GM19240 (cell line): ENCODE data around the gene SETD9.

Source experiments
- DNase-seq: peaks from one replicate; pipeline ENCODE4 v3.0.0; 2011; ENCODE audit warnings: low spot score; ENCODE audit not compliant: insufficient read length

The SETD9 gene, protein sequence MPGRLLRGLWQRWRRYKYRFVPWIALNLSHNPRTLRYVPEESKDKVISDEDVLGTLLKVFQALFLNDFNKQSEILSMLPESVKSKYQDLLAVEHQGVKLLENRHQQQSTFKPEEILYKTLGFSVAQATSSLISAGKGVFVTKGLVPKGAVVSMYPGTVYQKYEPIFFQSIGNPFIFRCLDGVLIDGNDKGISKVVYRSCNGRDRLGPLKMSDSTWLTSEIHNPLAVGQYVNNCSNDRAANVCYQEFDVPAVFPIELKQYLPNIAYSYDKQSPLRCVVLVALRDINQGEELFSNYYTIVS

DNA sequence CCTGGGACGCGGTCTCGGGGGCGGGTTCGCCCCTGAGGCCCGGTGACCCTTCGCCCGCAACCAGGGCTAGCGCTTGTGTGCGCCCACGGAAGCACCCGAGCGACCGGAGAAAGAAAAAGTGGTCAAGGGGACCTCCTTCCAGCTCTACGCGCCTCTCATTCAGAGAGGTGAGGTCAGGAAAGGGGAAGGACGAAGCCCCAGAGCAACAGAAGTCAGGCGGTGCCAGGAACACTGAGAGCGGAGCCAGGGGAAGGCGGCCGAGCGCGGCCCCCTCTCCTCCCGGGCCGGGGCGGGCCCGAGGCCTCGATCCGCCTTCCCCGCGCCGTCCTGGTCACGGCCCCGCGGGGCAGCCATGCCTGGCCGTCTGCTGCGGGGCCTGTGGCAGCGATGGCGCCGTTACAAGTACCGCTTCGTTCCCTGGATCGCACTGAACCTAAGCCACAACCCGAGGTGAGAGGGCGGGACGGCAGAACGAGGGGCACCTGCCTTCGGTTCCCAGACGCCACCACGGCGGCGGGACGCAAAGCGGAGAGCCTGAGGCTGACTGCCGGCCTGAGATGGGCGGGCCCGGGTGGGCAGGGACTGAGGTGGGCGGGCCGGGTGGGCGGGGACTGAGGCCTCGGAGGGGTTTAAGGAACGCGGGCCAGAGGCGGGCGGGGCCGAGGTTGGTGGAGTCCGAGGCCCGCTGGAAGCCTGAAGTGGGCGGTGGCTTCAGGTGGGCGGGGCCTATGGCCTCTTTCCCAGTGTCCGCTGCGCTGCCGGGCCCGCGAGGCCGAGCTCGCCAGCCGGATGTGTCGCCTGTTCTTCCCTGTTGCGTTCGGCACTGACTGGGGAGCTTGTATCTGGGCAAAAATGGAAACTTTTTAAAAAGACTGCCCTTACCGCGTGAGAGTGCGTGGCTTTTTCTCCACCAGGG, at the start of gene SETD9:
Gene SETD9, plus strand, starts transcription at position 303 of the 916 bp plus-strand sequence. Its CDS starts 50 bp downstream, at position 353.
- peak; percentile 65 for DNase-seq

DNA sequence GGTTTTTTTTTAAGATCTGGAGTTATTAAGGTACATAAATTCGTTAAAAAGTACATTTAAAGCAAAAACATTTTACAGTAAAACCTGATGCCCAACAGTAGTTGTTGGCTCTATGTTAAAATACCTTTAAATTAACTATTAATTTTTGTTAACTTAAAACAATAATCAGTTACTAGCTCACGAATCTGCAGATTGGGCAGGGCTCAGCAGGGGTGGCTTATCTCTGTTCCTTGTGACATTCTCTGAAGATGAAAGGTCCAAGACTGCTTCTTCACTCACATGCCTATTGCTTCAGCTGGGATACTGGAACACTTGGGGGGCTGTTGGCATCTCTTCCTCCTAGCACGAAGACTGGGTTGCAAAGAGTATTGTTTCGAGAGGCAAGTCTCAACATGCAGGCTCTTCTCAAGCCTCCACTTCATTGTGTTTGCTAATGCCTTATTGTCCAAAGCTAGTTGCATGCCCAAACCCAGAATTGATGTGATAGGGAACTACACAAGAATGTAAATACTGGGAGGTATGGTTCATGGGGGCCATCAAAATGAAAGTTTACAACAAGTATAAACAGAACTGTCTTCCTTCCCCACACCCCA, 47.4 kb upstream of the SETD9 start:
- DNase-seq = no peak

DNA sequence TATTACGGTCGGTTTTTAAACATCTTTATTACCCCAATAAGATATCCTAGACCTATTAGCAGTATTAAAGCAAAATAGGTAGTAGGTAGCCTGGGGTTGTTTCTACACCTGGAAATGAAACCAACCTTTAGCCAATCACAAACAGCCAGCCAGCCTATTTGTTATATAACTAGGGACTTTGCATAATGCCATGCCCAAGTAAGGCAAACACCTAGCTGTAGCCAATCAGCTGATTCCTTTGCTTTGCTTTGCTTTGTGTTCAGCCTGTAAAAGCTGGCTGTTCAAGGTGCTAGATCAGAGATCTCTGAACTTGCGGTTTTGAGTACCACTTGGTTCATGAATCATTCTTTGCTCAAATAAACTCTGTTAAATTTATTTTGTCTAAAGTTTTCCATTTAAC, 46.5 kb upstream of the SETD9 start:
- no peak for DNase-seq

DNA sequence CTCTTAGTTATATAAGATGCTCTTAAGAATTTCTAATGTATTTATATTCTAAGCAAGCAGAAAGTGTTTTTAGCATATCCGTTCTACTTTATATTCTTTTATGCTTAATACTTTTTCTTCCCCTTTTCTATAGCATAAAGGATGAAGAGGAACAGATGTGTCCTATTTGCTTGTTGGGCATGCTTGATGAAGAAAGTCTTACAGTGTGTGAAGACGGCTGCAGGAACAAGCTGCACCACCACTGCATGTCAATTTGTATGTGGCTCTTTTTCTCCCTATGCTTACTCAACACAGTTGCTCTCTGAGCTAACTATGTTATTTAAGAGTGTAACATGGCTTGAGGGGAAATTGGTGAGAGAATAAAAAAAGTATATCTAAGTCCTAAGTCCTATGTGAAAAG, 37.6 kb upstream of the SETD9 start:
- no peak for DNase-seq

DNA sequence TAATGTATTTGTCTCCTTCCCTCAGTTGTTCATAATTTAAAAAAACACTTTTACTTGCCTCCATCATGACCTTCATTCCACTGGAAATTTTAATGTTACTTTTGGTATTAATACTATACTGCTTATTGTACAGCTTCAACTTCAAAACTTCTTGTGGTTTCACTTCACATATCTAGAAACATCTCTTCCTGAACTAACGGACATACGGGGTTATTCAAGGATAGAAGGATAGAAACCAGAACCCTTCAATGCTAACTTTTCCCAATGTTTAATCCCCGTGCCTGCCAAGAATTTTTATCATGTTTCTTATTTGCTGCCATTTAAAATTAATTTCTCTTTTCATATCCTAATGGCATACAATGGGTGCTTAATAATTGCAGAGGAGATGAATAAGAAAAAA, 36.3 kb upstream of the SETD9 start:
- DNase-seq = no peak

DNA sequence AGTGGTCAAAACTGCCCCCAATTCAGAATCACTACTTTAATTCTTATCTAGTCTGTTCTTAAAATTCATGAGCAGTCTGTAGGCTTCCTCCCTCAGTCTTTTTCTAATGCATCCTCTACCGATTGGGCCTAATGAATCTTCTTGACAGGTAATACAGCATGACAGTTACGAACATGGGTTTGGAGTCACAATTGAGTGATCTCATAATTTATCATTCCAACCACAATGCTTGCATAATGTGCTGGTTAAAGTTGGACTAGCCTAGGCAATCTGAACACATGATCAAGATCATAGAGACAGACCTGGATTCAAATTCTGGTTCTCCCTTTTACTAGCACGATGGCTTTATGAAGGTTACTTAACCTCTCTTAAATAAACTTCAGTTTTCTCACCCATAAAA, 33.1 kb upstream of the SETD9 start:
- DNase-seq = no peak

DNA sequence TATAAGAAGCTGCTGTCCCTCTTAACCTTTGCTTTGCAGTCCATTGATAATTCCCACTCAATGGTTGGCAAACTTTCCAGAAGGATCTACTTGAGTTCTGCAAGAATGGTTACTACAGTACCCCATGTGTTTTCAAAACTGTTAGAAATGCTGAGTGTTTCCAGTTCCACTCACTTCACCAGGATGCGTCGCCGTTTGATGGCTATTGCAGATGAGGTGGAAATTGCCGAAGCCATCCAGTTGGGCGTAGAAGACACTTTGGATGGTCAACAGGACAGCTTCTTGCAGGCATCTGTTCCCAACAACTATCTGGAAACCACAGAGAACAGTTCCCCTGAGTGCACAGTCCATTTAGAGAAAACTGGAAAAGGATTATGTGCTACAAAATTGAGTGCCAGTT, 27.8 kb upstream of the SETD9 start:
- no peak for DNase-seq

DNA sequence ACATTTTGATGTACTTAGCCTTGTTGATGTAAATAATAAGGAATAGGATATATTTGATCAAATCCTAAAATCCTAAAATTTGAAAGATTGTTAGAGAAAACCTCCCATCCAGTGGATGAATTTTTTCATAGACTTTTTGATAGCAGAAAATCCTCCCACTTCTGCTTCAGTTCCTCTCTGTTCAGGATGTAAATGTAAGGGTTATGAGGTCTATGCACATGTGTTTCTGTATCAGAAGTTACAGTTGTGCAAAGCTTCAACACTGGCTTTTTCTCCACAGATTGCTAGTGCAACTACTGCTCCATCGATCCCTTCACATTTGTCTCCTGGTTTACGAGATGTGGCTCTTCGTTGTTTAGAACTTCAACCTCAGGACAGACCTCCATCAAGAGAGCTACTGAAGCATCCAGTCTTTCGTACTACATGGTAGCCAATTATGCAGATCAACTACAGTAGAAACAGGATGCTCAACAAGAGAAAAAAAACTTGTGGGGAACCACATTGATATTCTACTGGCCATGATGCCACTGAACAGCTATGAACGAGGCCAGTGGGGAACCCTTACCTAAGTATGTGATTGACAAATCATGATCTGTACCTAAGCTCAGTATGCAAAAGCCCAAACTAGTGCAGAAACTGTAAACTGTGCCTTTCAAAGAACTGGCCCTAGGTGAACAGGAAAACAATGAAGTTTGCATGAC, 16.0 kb upstream of the SETD9 start:
- DNase-seq = no peak

DNA sequence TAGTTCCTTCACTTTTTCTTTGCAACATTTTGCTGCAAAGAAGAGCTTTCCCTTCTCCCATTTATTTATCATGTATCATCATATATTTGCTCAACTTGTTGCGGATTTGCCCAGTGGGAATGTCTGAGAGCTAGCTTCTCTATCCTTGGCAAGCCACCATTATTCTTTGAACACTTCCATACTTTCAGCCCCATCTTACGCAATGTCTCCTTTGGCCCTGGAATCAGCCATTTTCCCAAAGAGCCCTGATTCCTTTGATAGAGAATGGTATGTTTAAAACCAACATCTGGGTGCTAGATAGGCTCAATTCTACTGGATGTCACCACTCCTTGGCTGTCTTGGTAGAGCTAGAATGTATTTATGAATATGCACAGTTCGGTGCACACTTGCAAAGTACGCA, 12.6 kb upstream of the SETD9 start:
- DNase-seq = no peak

DNA sequence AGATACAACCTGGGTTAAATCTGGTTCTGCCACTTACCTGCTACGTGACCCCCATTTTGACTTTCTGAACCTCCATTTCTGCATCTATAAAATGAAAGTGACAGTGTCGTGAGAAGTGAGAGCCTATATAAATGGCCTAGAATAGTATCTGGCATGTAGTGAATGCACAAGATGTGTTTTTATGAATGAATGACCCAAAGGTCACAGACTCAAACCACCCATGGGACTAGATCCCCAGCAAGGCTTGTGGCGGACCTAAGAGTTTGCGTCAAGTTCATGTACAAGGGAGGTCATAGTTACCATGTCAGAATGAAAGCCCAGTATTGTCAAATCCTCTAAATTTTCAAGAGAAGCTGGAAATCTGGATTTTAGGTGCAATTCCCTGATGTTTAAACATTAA, 11.2 kb upstream of the SETD9 start:
- DNase-seq = no peak

DNA sequence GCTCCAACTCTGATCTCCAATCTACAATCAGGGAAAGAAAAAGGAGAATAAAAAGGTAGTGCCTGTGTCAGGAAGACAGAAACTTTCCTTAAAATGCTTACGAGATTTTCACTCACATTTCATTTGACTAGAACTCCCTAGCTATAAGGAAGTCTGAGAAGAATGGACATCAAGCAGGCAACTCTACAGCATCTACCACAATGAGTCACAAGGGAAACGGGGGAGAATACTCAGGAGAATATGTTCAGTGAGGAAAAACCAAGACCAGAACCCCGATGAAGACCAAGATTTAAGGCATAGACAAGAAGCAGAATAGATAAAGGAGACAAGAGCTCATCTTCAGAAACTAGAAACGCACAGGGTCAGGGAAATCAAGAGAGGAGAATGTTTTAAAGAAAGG, 9.0 kb upstream of the SETD9 start:
- DNase-seq = no peak

DNA sequence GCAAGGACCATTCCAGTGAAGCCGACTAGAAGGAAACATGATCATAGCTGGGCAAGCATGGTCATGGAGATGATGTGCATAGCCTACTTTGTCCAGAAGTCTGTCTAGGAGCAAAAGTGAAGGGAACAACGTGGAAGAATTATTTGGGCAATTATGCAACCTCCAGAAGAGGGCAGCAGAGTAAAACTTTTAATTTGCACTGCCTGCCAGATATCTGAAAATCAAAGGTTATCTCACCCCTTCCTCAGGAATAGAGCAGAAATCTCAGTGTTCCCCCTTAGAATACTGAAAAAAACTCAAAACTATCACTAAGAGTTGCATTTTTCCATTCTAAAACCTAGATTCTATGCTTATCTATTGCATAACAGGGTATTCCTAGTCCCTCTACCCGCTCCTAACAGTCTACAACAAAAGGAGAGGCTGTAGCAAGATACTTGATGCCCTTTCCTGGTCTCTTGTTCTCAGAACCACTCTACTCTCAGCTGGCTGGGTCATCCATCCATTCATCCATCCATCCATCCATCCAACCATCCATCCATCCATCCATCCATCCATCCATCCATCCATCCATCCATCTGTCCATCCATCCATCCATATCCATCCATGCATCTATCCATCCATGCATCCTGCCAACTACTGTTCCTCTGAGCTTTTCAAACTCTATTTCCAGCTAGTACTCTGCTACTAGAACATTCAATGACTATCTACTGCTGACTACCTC, 8.4 kb upstream of the SETD9 start:
- DNase-seq = no peak

DNA sequence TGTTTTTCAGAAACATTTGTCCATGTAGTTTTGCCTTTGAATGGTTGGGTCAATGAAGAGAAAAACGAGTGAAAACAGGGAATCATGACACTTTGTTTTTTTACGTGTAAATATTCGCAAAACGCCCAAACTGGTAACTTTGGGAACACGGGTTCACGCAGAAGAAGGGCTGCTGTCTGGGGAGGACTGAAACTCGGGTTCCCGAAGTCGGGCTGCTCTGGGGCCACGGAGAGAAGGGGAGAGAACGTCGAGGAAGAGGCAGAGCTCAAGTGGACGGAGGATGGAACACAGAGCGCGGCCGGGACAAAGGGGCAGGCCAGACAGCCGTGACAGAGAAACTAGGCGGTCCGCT, 478 bp upstream of the SETD9 start:
- no peak for DNase-seq

DNA sequence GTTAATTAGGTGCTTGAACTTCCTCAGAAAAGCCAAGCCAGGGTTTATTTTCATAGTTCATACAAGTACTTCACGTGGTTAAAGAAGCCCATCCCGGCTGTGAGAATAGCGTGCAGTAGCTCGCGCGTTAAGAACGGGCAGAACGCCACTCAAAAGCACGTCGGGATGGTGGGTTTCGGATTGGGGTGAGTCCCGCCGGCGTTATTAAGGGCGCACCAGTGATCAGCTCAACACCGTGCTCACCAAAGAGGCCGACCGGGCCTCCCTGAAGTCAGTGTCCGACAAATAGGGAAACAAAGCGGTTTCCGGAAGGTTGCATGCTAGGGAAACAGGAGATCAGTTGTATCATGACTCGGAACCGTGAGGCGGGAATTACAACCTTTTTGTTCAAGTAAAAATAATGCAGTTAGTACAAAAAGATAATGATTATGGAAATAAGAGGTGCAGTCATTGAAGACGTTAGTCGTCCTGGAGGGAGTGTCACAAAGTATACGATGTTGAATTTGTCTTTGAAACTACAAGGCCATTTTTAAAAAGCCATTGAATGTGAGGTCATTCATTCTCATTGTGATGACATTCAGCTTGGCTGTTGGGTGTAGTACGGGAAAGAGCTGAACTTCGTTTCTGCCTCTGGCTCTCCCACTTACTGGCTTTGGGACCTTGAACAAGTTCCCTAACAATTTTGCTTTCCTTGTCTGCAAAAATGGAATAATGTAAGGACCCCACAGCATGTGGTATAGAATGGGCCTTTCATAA, 992 bp downstream of the SETD9 start:
- no peak for DNase-seq

DNA sequence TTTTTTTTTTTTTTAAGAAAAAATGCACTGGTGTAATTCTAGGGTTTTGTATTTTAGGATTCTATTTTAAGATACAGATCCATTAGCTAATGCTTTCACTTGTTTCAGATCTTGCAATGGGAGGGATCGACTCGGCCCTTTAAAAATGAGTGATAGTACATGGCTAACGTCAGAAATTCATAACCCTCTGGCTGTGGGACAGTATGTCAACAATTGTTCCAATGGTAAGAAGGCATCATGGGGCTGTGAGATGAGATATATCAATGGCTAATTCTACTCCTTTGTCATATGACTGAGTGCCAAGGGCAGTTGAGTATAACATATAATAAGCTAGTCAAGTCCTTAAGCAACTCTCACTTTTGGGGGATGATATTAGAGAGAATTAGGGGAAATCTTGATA, 4.4 kb downstream of the SETD9 start:
- no peak for DNase-seq

DNA sequence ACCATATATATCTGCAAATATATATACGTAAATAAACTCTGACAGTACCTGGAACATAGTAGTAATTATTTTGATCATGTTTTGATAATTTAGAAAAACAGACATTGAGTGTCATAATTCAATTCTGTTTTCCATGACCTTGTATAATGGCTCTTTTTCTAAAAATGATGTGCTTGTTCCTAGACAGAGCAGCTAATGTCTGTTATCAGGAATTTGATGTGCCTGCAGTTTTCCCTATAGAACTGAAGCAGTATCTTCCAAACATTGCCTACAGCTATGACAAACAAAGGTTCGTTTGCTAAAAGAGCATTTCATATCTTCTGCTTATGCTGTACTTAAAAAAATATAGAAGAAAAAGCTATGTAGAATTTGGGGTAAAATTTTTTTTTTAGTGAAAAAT, 5.3 kb downstream of the SETD9 start:
- DNase-seq = no peak

DNA sequence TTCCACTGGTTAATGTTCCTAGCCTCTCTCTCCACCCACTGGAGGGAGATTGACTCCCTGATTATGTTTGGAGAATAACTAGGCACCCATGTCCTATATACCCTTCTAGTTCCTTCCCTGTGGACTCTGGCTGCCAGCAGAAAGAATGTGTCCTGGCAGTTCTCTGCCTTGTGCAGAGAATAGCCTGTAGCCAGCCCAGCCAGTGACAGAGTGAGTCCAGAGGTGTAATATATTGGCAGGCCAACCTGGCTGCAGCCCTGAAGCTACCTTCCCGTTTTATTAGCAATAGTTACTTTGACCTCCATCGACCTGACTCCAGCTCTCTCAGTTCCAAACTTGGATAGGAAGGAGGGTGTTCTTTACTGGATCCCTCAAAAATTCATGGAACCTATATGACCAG, 8.1 kb downstream of the SETD9 start:
- DNase-seq = no peak

DNA sequence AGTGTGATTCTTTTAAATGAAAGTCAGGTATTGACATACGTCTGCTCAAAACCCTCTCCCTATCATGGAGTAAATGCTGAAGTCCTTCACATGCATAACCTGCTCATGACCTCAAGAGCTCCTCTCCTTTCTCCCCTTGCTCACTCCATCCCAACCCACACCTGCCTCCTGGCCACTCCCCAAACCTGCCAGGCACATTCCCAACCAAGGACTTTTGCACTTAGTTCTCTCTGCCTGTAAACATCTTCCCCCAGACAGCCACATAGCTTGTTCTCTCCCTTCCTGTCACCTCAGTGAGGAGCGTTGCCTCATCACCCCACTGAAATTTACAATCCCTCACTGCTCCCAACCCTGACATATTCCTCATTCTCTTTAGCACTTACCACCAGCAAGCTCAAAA, 8.7 kb downstream of the SETD9 start:
- no peak for DNase-seq

DNA sequence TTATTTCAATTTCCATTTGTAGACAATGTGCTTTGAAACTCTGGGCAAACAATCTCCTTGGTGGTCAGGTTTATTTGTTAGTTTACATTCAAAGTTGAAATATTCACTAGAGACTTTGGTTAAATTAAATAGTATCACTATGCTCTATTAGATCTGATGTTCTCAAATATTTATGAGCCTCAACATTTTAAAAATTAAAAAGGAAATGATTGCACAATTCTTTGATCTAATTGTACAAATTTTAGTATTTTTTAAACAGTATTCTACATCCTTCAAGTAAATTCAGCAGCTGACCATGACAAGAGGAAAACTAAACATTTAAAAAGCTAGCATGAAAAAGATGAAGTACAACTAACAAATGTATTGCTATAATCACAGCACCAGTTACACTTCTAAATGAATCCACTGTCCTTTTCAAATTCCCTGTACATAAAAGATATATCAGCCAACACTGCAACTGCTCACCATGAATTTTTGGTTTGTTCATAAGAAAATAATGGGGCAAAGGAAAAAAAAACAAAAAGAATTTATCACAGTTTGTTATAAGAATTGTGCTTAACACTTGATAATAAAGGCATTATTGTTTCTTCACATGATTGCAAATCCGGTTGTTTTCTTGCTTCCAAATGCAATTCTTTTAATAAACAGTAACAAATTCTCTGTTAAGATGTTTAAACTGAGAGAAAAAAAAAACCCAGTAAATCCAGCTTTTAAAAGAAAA, 10.7 kb downstream of the SETD9 start:
- no peak for DNase-seq

DNA sequence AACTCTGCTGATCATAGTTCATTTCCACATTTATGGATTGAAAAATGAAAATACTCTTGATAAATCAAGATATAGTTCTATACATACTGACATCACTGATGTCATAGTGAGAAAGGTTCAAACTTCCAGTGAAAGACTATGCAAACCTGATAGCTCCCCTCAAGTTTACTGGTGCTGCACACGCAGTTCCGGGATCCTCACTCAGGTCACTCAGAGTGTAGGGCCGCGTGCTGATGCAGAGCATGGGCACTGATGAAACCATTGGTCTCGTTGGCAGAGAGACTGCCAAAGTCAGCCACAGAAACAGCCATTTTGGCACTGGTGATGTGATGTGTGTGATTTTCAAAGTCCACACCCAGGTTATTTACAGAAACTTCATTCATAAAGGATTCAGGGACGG, 13.5 kb downstream of the SETD9 start:
- no peak for DNase-seq
